ENCODE measurements around the gene DOK1.
A peak's percentile ranks its signal among the peaks of the same experiment; 100 is the strongest.

The DOK1 gene

DNA sequence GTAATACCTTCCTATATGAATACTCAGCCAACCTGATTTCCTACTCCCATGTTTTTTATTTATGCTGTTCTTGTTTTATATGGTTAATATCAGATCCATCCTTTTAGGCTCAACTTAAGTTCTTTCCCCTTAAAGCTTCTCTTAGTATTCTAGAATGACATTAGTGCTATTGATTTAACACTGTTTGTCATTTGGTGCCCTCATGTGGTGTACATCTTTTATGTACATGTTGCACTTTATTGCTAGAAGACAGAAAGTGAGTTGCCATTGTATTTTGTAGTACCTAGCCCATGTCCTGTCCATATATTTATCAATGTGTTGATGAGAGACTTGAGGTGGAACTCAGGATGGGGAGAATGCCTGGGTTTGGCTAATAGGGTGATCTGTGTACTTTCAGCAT is 22.3 kb upstream of the DOK1 start:
- H3K4me3 ChIP-seq (ENCODE audit: low read depth, low read length) = no peak overlapping the region
- TF ChIP-seq, protein P1, sequence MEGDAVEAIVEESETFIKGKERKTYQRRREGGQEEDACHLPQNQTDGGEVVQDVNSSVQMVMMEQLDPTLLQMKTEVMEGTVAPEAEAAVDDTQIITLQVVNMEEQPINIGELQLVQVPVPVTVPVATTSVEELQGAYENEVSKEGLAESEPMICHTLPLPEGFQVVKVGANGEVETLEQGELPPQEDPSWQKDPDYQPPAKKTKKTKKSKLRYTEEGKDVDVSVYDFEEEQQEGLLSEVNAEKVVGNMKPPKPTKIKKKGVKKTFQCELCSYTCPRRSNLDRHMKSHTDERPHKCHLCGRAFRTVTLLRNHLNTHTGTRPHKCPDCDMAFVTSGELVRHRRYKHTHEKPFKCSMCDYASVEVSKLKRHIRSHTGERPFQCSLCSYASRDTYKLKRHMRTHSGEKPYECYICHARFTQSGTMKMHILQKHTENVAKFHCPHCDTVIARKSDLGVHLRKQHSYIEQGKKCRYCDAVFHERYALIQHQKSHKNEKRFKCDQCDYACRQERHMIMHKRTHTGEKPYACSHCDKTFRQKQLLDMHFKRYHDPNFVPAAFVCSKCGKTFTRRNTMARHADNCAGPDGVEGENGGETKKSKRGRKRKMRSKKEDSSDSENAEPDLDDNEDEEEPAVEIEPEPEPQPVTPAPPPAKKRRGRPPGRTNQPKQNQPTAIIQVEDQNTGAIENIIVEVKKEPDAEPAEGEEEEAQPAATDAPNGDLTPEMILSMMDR (IDR thresholded peaks at IDR 0.05; ENCODE audit: borderline replicate concordance, insufficient read depth, low read depth, low read length) = peak; percentile 11; the same call in 1 of the 2 replicates

DNA sequence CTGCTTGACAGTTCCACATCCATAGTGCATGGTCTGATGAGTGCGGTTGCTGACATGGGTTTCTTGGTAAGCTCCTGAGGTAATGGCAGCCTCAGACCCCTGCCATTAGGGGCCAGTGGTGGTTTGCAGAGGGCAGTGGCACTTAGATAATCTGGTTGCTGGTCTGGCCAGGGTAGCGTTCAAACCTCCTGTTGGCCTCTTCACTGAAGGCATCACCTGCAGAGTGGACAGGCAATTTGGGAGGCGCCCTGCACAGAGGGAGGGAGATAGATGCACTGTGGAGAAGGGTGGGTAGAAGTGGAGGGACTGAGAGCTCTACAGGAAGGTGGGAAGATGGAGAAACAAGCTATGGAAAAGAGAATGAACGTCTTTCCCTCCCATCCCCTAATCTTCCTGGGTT is 21.1 kb upstream of the DOK1 start:
- H3K4me3 ChIP-seq (ENCODE audit: low read depth, low read length) = no peak overlapping the region
- TF ChIP-seq, protein P1 (IDR thresholded peaks at IDR 0.05; ENCODE audit: borderline replicate concordance, insufficient read depth, low read depth, low read length) = no peak

DNA sequence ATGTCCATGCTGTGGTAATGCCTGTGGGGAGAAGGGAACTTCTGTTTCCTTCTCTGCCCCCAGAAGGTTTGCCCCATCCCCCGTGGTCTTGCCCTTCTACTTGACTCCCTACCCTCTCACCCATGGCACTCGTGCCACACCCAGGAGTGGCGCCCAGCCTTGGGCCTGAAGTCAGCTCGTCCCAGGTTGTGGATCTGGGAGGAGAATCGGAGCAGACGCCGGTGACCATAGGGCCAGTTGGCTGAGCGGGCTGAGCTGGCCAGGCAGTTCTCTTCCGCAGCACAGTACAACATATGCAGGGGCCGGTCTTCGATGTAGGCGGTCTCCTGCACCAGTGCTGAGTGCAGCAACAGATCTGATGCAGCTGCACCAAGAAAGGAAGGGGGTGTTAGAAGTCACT is 20.1 kb upstream of the DOK1 start:
- TF ChIP-seq, protein P1 (IDR thresholded peaks at IDR 0.05; ENCODE audit: borderline replicate concordance, insufficient read depth, low read depth, low read length) = no peak
- H3K4me3 ChIP-seq (ENCODE audit: low read depth, low read length) = no peak overlapping the region

DNA sequence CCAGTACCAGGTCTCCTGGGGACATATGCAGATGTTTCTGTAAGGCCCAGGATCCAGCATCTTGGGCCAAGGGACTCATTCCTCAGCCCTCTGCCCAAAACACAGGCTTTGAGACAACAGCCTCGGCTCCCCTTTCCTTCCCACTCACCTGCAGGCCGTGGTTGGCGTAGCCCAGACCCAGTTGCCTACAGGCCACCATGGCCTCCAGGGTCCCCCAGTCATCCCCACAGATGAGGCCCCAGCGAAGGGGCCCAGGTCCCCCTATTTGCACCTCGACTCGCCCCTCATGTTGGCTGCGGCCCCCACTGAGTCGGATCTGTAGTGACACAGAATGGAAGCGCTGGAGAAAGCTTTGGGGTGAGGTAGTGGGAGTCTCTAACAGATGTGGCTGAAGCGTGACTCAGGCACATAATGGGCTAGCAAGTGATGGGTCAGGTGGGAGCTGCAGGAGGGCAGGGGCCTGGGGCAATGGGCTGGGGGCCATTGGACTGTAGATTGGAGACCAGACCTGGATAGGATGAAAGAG is 19.0 kb upstream of the DOK1 start:
- H3K4me3 ChIP-seq (ENCODE audit: low read depth, low read length) = no peak overlapping the region
- TF ChIP-seq, protein P1 (IDR thresholded peaks at IDR 0.05; ENCODE audit: borderline replicate concordance, insufficient read depth, low read depth, low read length) = no peak

DNA sequence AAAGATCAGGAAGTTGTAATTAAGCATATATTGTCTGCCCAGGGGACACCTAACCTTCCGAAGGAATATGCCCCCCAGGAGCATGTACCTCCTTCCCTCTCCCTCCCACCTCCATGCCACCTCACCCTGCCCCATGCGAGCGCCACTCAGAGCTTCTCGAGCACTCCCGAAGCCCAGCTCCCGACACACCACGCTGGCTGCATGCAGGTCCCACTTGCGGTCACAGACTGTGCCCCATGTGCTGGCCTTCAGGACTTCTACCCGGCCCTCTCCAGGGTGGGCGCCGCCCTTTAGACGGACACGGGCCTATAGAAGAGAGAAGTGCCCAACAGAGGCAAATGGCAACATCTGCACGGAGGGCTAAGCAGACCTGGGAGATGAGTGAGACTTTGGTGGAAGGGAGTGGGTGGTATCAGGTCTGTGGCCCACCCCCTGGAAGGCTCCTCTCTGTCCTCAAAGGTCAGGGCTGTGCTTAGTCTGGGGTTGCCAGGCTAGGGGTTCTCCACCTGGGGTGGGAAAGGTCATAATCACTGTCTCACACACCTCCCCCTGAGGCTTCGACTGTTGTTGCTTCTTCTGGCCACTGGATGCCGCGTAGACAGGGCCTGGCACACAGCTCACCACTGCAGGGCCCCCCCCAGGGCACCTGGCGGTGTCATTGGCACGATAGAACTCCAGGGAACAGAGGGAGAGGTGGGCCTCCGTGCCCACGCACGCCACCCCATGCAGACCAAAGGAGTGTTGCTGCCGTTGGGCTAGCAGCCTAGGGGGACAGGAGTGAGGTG is 18.2 kb upstream of the DOK1 start:
- H3K4me3 ChIP-seq (ENCODE audit: low read depth, low read length) = no peak overlapping the region
- TF ChIP-seq, protein P1 (IDR thresholded peaks at IDR 0.05; ENCODE audit: borderline replicate concordance, insufficient read depth, low read depth, low read length) = no peak

DNA sequence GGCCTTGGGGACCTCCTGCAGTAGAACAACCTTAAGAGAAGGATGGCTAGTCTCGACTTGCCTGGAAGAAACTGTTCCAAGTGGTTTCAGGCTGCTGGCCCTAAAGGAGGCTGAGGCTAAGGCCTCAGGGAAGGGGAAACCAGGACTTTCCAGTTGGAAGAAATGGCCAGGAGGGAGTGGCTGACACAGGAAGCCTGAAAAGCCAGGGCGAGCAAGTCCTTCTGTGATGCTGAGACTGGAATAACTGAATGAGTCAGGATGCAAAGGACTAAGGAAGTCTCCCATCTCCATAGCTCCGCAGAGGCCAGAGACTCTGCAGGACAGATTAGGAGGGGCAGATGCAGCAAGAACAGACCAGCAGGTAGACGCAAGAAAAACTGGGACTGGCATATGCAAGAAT is 17.4 kb upstream of the DOK1 start:
- TF ChIP-seq, protein P1 (IDR thresholded peaks at IDR 0.05; ENCODE audit: borderline replicate concordance, insufficient read depth, low read depth, low read length) = no peak
- no peak overlapping the region for H3K4me3 ChIP-seq (ENCODE audit: low read depth, low read length)

DNA sequence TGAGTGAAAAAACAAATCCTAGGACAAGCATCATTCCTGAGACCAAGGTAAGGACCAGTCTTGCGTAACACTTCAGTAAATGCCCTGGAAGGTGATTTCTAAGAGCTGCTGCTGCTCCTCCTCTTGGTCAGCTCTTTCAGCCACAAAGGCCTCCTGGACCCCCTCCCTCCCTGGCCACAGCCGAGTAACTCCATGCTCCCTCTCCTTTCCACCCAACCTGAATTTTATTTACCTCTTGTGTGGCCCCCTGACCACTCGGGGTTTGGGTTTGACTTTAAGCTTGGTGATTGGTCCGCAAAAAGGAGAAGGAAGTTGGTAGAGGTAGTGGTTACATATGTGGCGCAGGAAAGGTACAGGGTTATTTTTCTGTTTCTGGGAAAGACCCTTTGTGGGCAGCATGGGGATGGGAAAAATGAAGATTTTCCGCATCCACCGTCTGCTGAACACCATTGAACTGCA is 15.6 kb upstream of the DOK1 start:
- no peak overlapping the region for H3K4me3 ChIP-seq (ENCODE audit: low read depth, low read length)
- TF ChIP-seq, protein P1 (IDR thresholded peaks at IDR 0.05; ENCODE audit: borderline replicate concordance, insufficient read depth, low read depth, low read length) = no peak
